IMR-90 (cell line): ENCODE data around the gene MTHFD2L. TPM values are rescaled to one million over a fixed set of nuclear protein-coding genes. Genes with fewer than 3 reads are reported as not detected.

Source experiments
- ATAC-seq: fragments of 200-7000 bp; cut with Tn5 transposase; 2 replicates; pipeline ENCODE4 v1.9.1; 2020; ENCODE audit warnings: low read depth, mild to moderate bottlenecking, moderate library complexity
- BruUV-seq: library from RNA; stranded (reverse); fragments of 400-500 nt; replicated peaks from 2 replicates; lab custom pipeline; 2021; lab: Mats Ljungman, UMichigan
- CTCF ChIA-PET: fragments of 300-600 bp; formaldehyde crosslinking; extraction: SDS; loops from one replicate; lab custom pipeline; 2021; ENCODE audit warnings: antibody characterized with exemption; lab: Yijun Ruan, JAX
- POLR2A ChIA-PET: fragments of 300-600 bp; sonication (Branson Sonifier 250); formaldehyde crosslinking; loops from one replicate; lab custom pipeline; 2022; ENCODE audit warnings: antibody characterized with exemption; ENCODE audit not compliant: unreplicated experiment; lab: Charles Lee
- DNase-seq: peaks from one replicate; pipeline ENCODE4 v3.0.0; 2013
- H2AFZ ChIP-seq: replicated peaks from 2 replicates; pipeline ENCODE3; 2013; ENCODE audit warnings: low read length, mild to moderate bottlenecking; ENCODE audit not compliant: poor library complexity
- H2AK5ac ChIP-seq: 2 replicates; pipeline ENCODE4 v1.6.1; 2013; ENCODE audit warnings: low read depth, low read length, inconsistent platforms
- H2AK9ac ChIP-seq: replicated peaks from 2 replicates; pipeline ENCODE3; 2013; ENCODE audit warnings: mild to moderate bottlenecking, low read depth, low read length, moderate library complexity; ENCODE audit not compliant: poor library complexity
- H2BK120ac ChIP-seq: 2 replicates; pipeline ENCODE4 v1.6.1; 2013; ENCODE audit warnings: low read depth, low read length, inconsistent platforms
- H2BK15ac ChIP-seq: 3 replicates; pipeline ENCODE4 v1.6.1; 2013; ENCODE audit warnings: low read depth, low read length, inconsistent platforms
- H2BK20ac ChIP-seq: 2 replicates; pipeline ENCODE4 v1.6.1; 2013; ENCODE audit warnings: low read depth, mild to moderate bottlenecking, inconsistent platforms, low read length, moderate library complexity
- H2BK5ac ChIP-seq: 2 replicates; pipeline ENCODE4 v1.6.1; 2013; ENCODE audit warnings: mild to moderate bottlenecking, low read depth, low read length, inconsistent platforms; ENCODE audit not compliant: poor library complexity, severe bottlenecking
- H3K14ac ChIP-seq: replicated peaks from 2 replicates; pipeline ENCODE4 v1.6.1; 2013; ENCODE audit warnings: low read depth, low read length, inconsistent platforms
- H3K18ac ChIP-seq: 2 replicates; pipeline ENCODE4 v1.6.1; 2013; ENCODE audit warnings: low read depth, low read length, control low read depth
- H3K23ac ChIP-seq: 2 replicates; pipeline ENCODE4 v1.6.1; 2013; ENCODE audit warnings: low read depth, low read length, inconsistent platforms
- H3K27ac ChIP-seq: 2 replicates; pipeline ENCODE4 v1.5.1; 2013; ENCODE audit warnings: mild to moderate bottlenecking, control low read depth, low read length; ENCODE audit not compliant: insufficient read depth
- H3K27me3 ChIP-seq: 2 replicates; pipeline ENCODE4 v1.6.1; 2013; ENCODE audit warnings: low read length; ENCODE audit not compliant: control insufficient read depth, insufficient read depth
- H3K36me3 ChIP-seq: 2 replicates; pipeline ENCODE4 v1.6.1; 2013; ENCODE audit warnings: low read length, mixed read lengths; ENCODE audit not compliant: control insufficient read depth, insufficient read depth
- H3K4ac ChIP-seq: 2 replicates; pipeline ENCODE4 v1.6.1; 2013; ENCODE audit warnings: low read depth, low read length, inconsistent platforms
- H3K4me1 ChIP-seq: 2 replicates; pipeline ENCODE4 v1.6.1; 2013; ENCODE audit warnings: low read length, mixed read lengths; ENCODE audit not compliant: control insufficient read depth, insufficient read depth
- H3K4me2 ChIP-seq: 2 replicates; pipeline ENCODE4 v1.6.1; 2013; ENCODE audit warnings: low read depth, mild to moderate bottlenecking, control low read depth, low read length, moderate library complexity
- H3K4me3 ChIP-seq: 2 replicates; pipeline ENCODE4 v1.5.1; 2013; ENCODE audit warnings: low read depth, mild to moderate bottlenecking, control low read depth, low read length, moderate library complexity; ENCODE audit not compliant: insufficient read depth
- H3K56ac ChIP-seq: 2 replicates; pipeline ENCODE4 v1.6.1; 2013; ENCODE audit warnings: low read length, inconsistent platforms; ENCODE audit not compliant: insufficient read depth; ENCODE audit errors: extremely low read depth
- H3K79me1 ChIP-seq, 2 experiments: 2 replicates each; pipeline ENCODE4 v1.6.1; 2013; ENCODE audit warnings: low read length in 2 of 2, inconsistent platforms in 1 of 2, low read depth in 1 of 2
- H3K9ac ChIP-seq: 2 replicates; pipeline ENCODE4 v1.6.1; 2013; ENCODE audit warnings: low read depth, low read length, control low read depth
- H3K9me1 ChIP-seq: 2 replicates; pipeline ENCODE4 v1.6.1; 2013; ENCODE audit warnings: low read length, inconsistent platforms; ENCODE audit not compliant: insufficient read depth
- H3K9me3 ChIP-seq: 2 replicates; pipeline ENCODE4 v1.6.1; 2013; ENCODE audit warnings: low read length; ENCODE audit not compliant: control insufficient read depth, insufficient read depth
- H4K20me1 ChIP-seq: 2 replicates; pipeline ENCODE4 v1.6.1; 2013; ENCODE audit warnings: low read length, inconsistent platforms; ENCODE audit not compliant: insufficient read depth
- H4K5ac ChIP-seq: 2 replicates; pipeline ENCODE4 v1.6.1; 2013; ENCODE audit warnings: mild to moderate bottlenecking, low read depth, low read length, control low read depth
- H4K8ac ChIP-seq, 2 experiments: 2 replicates each; pipeline ENCODE4 v1.6.1; 2013; ENCODE audit warnings: low read depth in 2 of 2, low read length in 2 of 2, control low read depth in 1 of 2, inconsistent platforms in 1 of 2
- H4K91ac ChIP-seq: 2 replicates; pipeline ENCODE4 v1.6.1; 2013; ENCODE audit warnings: low read depth, low read length, inconsistent platforms; ENCODE audit not compliant: insufficient read depth
- BHLHE40 ChIP-seq: fragments of 150-350 bp; IDR thresholded peaks from 2 replicates; pipeline ENCODE4 v1.6.1; 2016; ENCODE audit warnings: mild to moderate bottlenecking, low read depth, low read length
- CEBPB ChIP-seq: IDR thresholded peaks from 2 replicates; pipeline ENCODE4 v1.6.1; 2012; ENCODE audit warnings: low read depth, low read length, improper control_type of control experiment
- CHD1 ChIP-seq: IDR thresholded peaks from 2 replicates; pipeline ENCODE4 v1.6.1; 2012; ENCODE audit warnings: low read depth, low read length, improper control_type of control experiment
- CTCF ChIP-seq: conservative IDR thresholded peaks from 2 replicates; pipeline ENCODE4 v1.5.1; 2012; ENCODE audit warnings: mild to moderate bottlenecking, low read depth, low read length, improper control_type of control experiment
- ELK1 ChIP-seq: fragments of 150-350 bp; IDR thresholded peaks from 2 replicates; pipeline ENCODE4 v1.6.1; 2016; ENCODE audit warnings: low read depth, mild to moderate bottlenecking, low read length, moderate library complexity, borderline replicate concordance
- FOS ChIP-seq: fragments of 150-350 bp; IDR thresholded peaks from 2 replicates; pipeline ENCODE4 v1.6.1; 2016; ENCODE audit warnings: low read depth, low read length
- MAZ ChIP-seq: IDR thresholded peaks from 2 replicates; pipeline ENCODE4 v1.6.1; 2012; ENCODE audit warnings: low read depth, mild to moderate bottlenecking, low read length, improper control_type of control experiment, moderate library complexity, borderline replicate concordance
- POLR2A ChIP-seq: IDR thresholded peaks from 2 replicates; pipeline ENCODE4 v1.6.1; 2012; ENCODE audit warnings: mild to moderate bottlenecking, low read depth, low read length
- RAD21 ChIP-seq: IDR thresholded peaks from 2 replicates; pipeline ENCODE4 v1.6.1; 2012; ENCODE audit warnings: low read length, improper control_type of control experiment
- RFX5 ChIP-seq: IDR thresholded peaks from 2 replicates; pipeline ENCODE4 v1.8.0; 2012; ENCODE audit warnings: low read depth, mild to moderate bottlenecking, low read length, moderate library complexity
- SMC3 ChIP-seq: fragments of 150-350 bp; IDR thresholded peaks from 2 replicates; pipeline ENCODE4 v1.6.1; 2016; ENCODE audit warnings: low read depth, mild to moderate bottlenecking, antibody characterized with exemption, low read length, moderate library complexity
- dilution Hi-C: fragments of 300-500 bp; cut with HindIII; formaldehyde crosslinking; loops from one replicate; pipeline ENCODE4 v1.14.3; 2018; ENCODE audit warnings: low sequenced_read_pairs; ENCODE audit not compliant: unreplicated experiment
- in situ Hi-C: fragments of 300-500 bp; cut with MboI; formaldehyde crosslinking; loops from 3 replicates; pipeline ENCODE4 v1.14.3; 2019; ENCODE audit warnings: low sequenced_read_pairs, inconsistent platforms, mixed read lengths
- intact Hi-C: fragments of 100-400 bp; cut with micrococcal nuclease; formaldehyde crosslinking; loops from 2 replicates; pipeline ENCODE4 v1.10.0; 2022
- polyA plus RNA-seq, 3 experiments: library from polyadenylated mRNA; depleted of rRNA; stranded (reverse); fragments of >200 nt; gene quantifications; 2 replicates each; pipeline ENCODE4 v1.2.3, GENCODE V29; 2012; ENCODE audit warnings: low replicate concordance in 1 of 3
- total RNA-seq: library from RNA; depleted of rRNA; stranded (reverse); fragments of >200 nt; gene quantifications from 2 replicates; pipeline ENCODE4 v1.2.3, GENCODE V29; 2012
- TF ChIP-seq, protein P1 (sequence below): fragments of 150-350 bp; IDR thresholded peaks from 2 replicates; pipeline ENCODE4 v1.6.1; 2017; ENCODE audit warnings: mild to moderate bottlenecking, antibody characterized with exemption, low read length, low read depth

The MTHFD2L gene
- total and polyA plus RNA-seq, 2 of the 4 experiments (the other 2 are of a cell fraction): 2.8 to 4.3 TPM

GRCh38 chr4:74263551-74263950 lies 105.6 kb downstream of the MTHFD2L start:
- Histone ChIP-seq H3K4me3 (no peak overlapping the region), H3K4me1 (no peaks in the 10 kb centered on the region), H4K91ac (no peak overlapping the region), H3K56ac (no peak overlapping the region), H2AK9ac (no peak overlapping the region), H3K36me3 (no peaks in the 10 kb centered on the region), H3K9ac (no peak overlapping the region), H2AFZ (no peak overlapping the region), H3K4me2 (no peak overlapping the region), H2BK5ac (no peak overlapping the region), H3K79me1 (no peaks in the 10 kb centered on the region), H4K20me1 (no peaks in the 10 kb centered on the region), H3K18ac (no peak overlapping the region), H3K27me3 (no peaks in the 10 kb centered on the region), H2AK5ac (no peak overlapping the region), H4K8ac (no peak overlapping the region), H2BK20ac (no peak overlapping the region), H3K9me1 (no peaks in the 10 kb centered on the region; the same call in 1 of the 2 replicates), H3K27ac (no peak overlapping the region), H3K9me3 (no peaks in the 10 kb centered on the region), H3K23ac (no peak overlapping the region), H2BK15ac (no peak overlapping the region), H3K14ac (no peak overlapping the region), H2BK120ac (no peak overlapping the region), H4K5ac (no peak overlapping the region), H3K4ac (no peak overlapping the region)
- in situ Hi-C loops: no loop called here
- dilution Hi-C loops: no loop called here
- intact Hi-C loops: no loop called here
- ChIA-PET POLR2A (no interaction called here), CTCF (no interaction called here)
- BruUV-seq: no TSS peak
- ATAC-seq: no peak
- no peak for TF ChIP-seq SMC3
- TF ChIP-seq CTCF: no peak
- no peak for TF ChIP-seq POLR2A
- TF ChIP-seq BHLHE40: no peak
- TF ChIP-seq FOS: no peak
- TF ChIP-seq ELK1: no peak
- no peak for TF ChIP-seq CEBPB
- TF ChIP-seq RFX5: no peak
- TF ChIP-seq CHD1: no peak
- no peak for TF ChIP-seq RAD21
- TF ChIP-seq MAZ: no peak
- TF ChIP-seq, protein P1, sequence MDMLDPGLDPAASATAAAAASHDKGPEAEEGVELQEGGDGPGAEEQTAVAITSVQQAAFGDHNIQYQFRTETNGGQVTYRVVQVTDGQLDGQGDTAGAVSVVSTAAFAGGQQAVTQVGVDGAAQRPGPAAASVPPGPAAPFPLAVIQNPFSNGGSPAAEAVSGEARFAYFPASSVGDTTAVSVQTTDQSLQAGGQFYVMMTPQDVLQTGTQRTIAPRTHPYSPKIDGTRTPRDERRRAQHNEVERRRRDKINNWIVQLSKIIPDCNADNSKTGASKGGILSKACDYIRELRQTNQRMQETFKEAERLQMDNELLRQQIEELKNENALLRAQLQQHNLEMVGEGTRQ: no peak
- DNase-seq: no peak
